HepG2 (cell line): ENCODE measurements around the gene WFDC1. TPM values are rescaled to one million over a fixed set of nuclear protein-coding genes. Genes with fewer than 3 reads are reported as not detected.

ENCODE experiments used
- ATAC-seq: fragments of 200-7000 bp; cut with Tn5 transposase; 3 replicates; pipeline ENCODE4 v1.9.1; 2020; ENCODE audit warnings: mild to moderate bottlenecking, moderate library complexity
- BruUV-seq: library from RNA; stranded (reverse); fragments of 400-500 nt; replicated peaks from 2 replicates; lab custom pipeline; 2021; lab: Mats Ljungman, UMichigan
- CTCF ChIA-PET: fragments of 300-600 bp; formaldehyde crosslinking; extraction: SDS; loops from one replicate; lab custom pipeline; 2021; ENCODE audit warnings: low total read pairs, inconsistent platforms, low intra/inter-chr PET ratio; lab: Yijun Ruan, JAX
- POLR2A ChIA-PET: fragments of 350-600 bp; sonication (Branson Sonifier 250); formaldehyde crosslinking; loops from one replicate; lab custom pipeline; 2020; ENCODE audit warnings: antibody characterized with exemption, inconsistent platforms; lab: Yijun Ruan, JAX
- DNase-seq: peaks from one replicate; pipeline ENCODE4 v3.0.0-alpha.2; 2015; ENCODE audit warnings: low spot score
- FAIRE-seq: peaks from 3 replicates; lab custom pipeline; 2011; peaks lifted over from hg19 to GRCh38; lab: Jason Lieb, UNC
- H2AFZ ChIP-seq: one replicate; pipeline ENCODE4 v1.6.1; 2011; ENCODE audit warnings: low read length, inconsistent platforms
- H3K27ac ChIP-seq: fragments of 300-600 bp; 3 replicates; pipeline ENCODE4 v1.8.0; 2011; ENCODE audit warnings: mixed run types, mild to moderate bottlenecking, mixed read lengths, low read length, inconsistent platforms; ENCODE audit not compliant: insufficient read depth; ENCODE audit errors: extremely low read length
- H3K27me3 ChIP-seq, 2 experiments: fragments of 200-600 bp in 1 of 2; 2 replicates in 1 of 2; 3 replicates in 1 of 2; pipeline versions ENCODE4 v1.6.0 to v1.8.0; 2011; ENCODE audit warnings: low read length in 2 of 2, mild to moderate bottlenecking in 2 of 2, moderate library complexity in 2 of 2, inconsistent platforms in 1 of 2; ENCODE audit not compliant: insufficient read depth in 2 of 2, control insufficient read depth in 1 of 2
- H3K36me3 ChIP-seq, 2 experiments: fragments of 200-600 bp in 1 of 2; replicated peaks in 1 of 2; 2 replicates in 1 of 2; 3 replicates in 1 of 2; pipeline versions ENCODE4 v1.5.1 to v1.8.0; 2011; ENCODE audit warnings: low read length in 2 of 2, inconsistent platforms in 1 of 2; ENCODE audit not compliant: insufficient read depth in 2 of 2, control insufficient read depth in 1 of 2
- H3K4me1 ChIP-seq: 2 replicates; pipeline ENCODE4 v1.5.1; 2012; ENCODE audit warnings: low read length, inconsistent platforms; ENCODE audit not compliant: insufficient read depth
- H3K4me2 ChIP-seq: 2 replicates; pipeline ENCODE4 v1.6.0; 2011; ENCODE audit warnings: low read depth, low read length, inconsistent platforms
- H3K4me3 ChIP-seq, 3 experiments: fragments of 200-600 bp in 1 of 3; sonication (generic), shearing (Covaris generic) in 1 of 3; replicated peaks in 1 of 3; 2 replicates each; pipeline ENCODE4 v1.5.1; 2011 to 2016; ENCODE audit warnings: low read length in 3 of 3, inconsistent platforms in 2 of 3, low read depth in 2 of 3, mild to moderate bottlenecking in 2 of 3, control low read depth in 1 of 3, mixed read lengths in 1 of 3; ENCODE audit not compliant: insufficient read depth in 1 of 3
- H3K79me2 ChIP-seq: one replicate; pipeline ENCODE4 v1.6.1; 2011; ENCODE audit warnings: low read length, inconsistent platforms; ENCODE audit not compliant: insufficient read depth
- H3K9ac ChIP-seq: 2 replicates; pipeline ENCODE4 v1.6.0; 2011; ENCODE audit warnings: mild to moderate bottlenecking, low read depth, low read length, inconsistent platforms; ENCODE audit not compliant: insufficient read depth
- H3K9me3 ChIP-seq: 2 replicates; pipeline ENCODE4 v1.5.1; 2012; ENCODE audit warnings: mild to moderate bottlenecking, low read length
- H4K20me1 ChIP-seq: 2 replicates; pipeline ENCODE4 v1.6.0; 2011; ENCODE audit warnings: inconsistent platforms, mild to moderate bottlenecking, low read length, moderate library complexity; ENCODE audit not compliant: insufficient read depth
- CBFB ChIP-seq: sonication (generic); formaldehyde crosslinking; IDR thresholded peaks from 2 replicates; pipeline ENCODE4 v1.4.0; 2020; ENCODE audit warnings: missing genetic modification reagents
- CERS6 ChIP-seq: sonication (generic); formaldehyde crosslinking; IDR thresholded peaks from 2 replicates; pipeline ENCODE4 v1.5.0; 2020; ENCODE audit warnings: missing genetic modification reagents
- CREB1 ChIP-seq, 2 experiments: fragments of 450-650 bp in 1 of 2; IDR thresholded peaks; 2 replicates each; pipeline ENCODE4 v1.6.1; 2016 to 2017; ENCODE audit warnings: control low read depth in 1 of 2, mild to moderate bottlenecking in 1 of 2, missing compliant biosample characterization in 1 of 2, missing genetic modification characterization in 1 of 2
- ELK4 ChIP-seq: sonication (generic); formaldehyde crosslinking; IDR thresholded peaks from 2 replicates; pipeline ENCODE4 v1.9.0; 2021; ENCODE audit warnings: missing genetic modification reagents, borderline replicate concordance
- HINFP ChIP-seq: sonication (generic); formaldehyde crosslinking; IDR thresholded peaks from 2 replicates; pipeline ENCODE4 v1.4.0; 2020; ENCODE audit warnings: low read depth, mild to moderate bottlenecking, missing genetic modification reagents
- HOXA5 ChIP-seq: sonication (generic); formaldehyde crosslinking; IDR thresholded peaks from 2 replicates; pipeline ENCODE4 v1.4.0; 2020; ENCODE audit warnings: missing genetic modification reagents
- IKZF4 ChIP-seq: sonication (generic); formaldehyde crosslinking; IDR thresholded peaks from 2 replicates; pipeline ENCODE4 v1.5.1; 2020; ENCODE audit warnings: borderline replicate concordance, mild to moderate bottlenecking, low read depth, missing genetic modification reagents; ENCODE audit errors: not compliant biosample characterization
- RFXANK ChIP-seq: IDR thresholded peaks from 2 replicates; pipeline ENCODE4 v1.6.1; 2016
- ZNF350 ChIP-seq: sonication (generic); formaldehyde crosslinking; IDR thresholded peaks from 2 replicates; pipeline ENCODE4 v1.4.0; 2020; ENCODE audit warnings: mild to moderate bottlenecking, low read depth, missing genetic modification reagents, borderline replicate concordance
- ZNF546 ChIP-seq: sonication (generic); formaldehyde crosslinking; conservative IDR thresholded peaks from 2 replicates; pipeline ENCODE4 v1.8.1; 2023; ENCODE audit warnings: mild to moderate bottlenecking, missing genetic modification reagents
- WGBS: methylation state at CpG from one replicate; pipeline ENCODE4 v1.1.6; 2017; ENCODE audit warnings: low lambda C conversion rate; 5-methylcytosine and 5-hydroxymethylcytosine counted together
- in situ Hi-C: cut with HindIII; loops from 2 replicates; pipeline ENCODE4 v1.10.0; 2017; ENCODE audit warnings: low pct_unique_long_range_greater_than_20kb; ENCODE audit not compliant: extremely low pct_ligation_motif_present
- intact Hi-C: fragments of 100-400 bp; cut with micrococcal nuclease; formaldehyde crosslinking; loops from one replicate; pipeline ENCODE4 v1.10.0; 2022; ENCODE audit not compliant: unreplicated experiment
- polyA plus RNA-seq, 8 experiments: library from polyadenylated mRNA; depleted of rRNA in 3 of 8; stranded (reverse) in 7 of 8; unstranded in 1 of 8; fragments of >200 nt; fragmentation: Illumina TruSeq in 4 of 8; extraction: Trizol in 4 of 8; gene quantifications; 2 replicates each; pipeline versions ENCODE4 v1.2.1 to v1.2.3, GENCODE V29; 2011 to 2016; ENCODE audit warnings: low read depth in 4 of 8, missing spikeins in 1 of 8, mixed read lengths in 1 of 8; ENCODE audit not compliant: insufficient read depth in 1 of 8
- total RNA-seq, 5 experiments: library from RNA; depleted of rRNA; stranded (reverse); fragments of >200 nt; fragmentation: Illumina TruSeq; extraction: Trizol; gene quantifications; 2 replicates each; pipeline ENCODE4 v1.2.3, GENCODE V29; 2016; ENCODE audit warnings: low read depth in 1 of 5

The WFDC1 gene
- total and polyA plus RNA-seq, 2 of the 13 experiments (the other 11 are each of a cell fraction or from before 2014, with no cell fraction given) = not detected

GRCh38 chr16:84350685-84351400, 56.2 kb downstream of the WFDC1 start (continued):
- TF ChIP-seq ELK4 (CRISPR knock-in tag) = no peak
- TF ChIP-seq CBFB = no peak
- TF ChIP-seq HINFP (CRISPR knock-in tag) = no peak
- TF ChIP-seq HOXA5 (CRISPR knock-in tag) = no peak
- no peak for TF ChIP-seq ZNF350 (CRISPR knock-in tag)

- ATAC-seq = no peak
- DNase-seq = no peak
- intact Hi-C loops = no loop called here
- Histone ChIP-seq H3K27me3 (peaks cover 0 to 37% of the 10 kb centered on the region in 2 experiments; a peak in 3 of 5 replicates), H3K4me2 (no peak overlapping the region), H4K20me1 (no peaks in the 10 kb centered on the region; the same call in 1 of the 2 replicates), H3K9me3 (no peaks in the 10 kb centered on the region), H3K36me3 (no peaks in the 10 kb centered on the region), H3K4me1 (peaks cover 20% of the 10 kb centered on the region), H2AFZ (no peak overlapping the region), H3K4me3 (no peak overlapping the region), H3K27ac (no peak overlapping the region), H3K79me2 (no peaks in the 10 kb centered on the region), H3K9ac (no peak overlapping the region)
- in situ Hi-C loops = no loop called here
- no TSS peak for BruUV-seq
- no peak for FAIRE-seq
- 49% methylated on average over 8 of the region's 8 CpGs for WGBS
- POLR2A ChIA-PET = no interaction called here
- CTCF ChIA-PET = no interaction called here
- TF ChIP-seq CERS6 = no peak
- TF ChIP-seq IKZF4 (CRISPR knock-in tag) = no peak
- no peak for TF ChIP-seq CREB1 (IDR thresholded peaks at IDR 0.05)
- TF ChIP-seq CREB1 (CRISPR knock-in tag; IDR thresholded peaks at IDR 0.05) = no peak
- TF ChIP-seq RFXANK = no peak
- TF ChIP-seq ZNF546 = no peak
Observed at GRCh38 chr16:84351630-84352029, 57.0 kb downstream of the WFDC1 start.
